Stimulated activated CD4-positive, alpha-beta T cell treated with anti-CD3 and anti-CD28 coated beads, Interleukin-1b, Interleukin-23, amount 100 ng/mL, for 24 hours (primary cell): ENCODE measurements around the gene SEMA3A.
"Not testable (repeated sequence)": the region's sequence is repeated elsewhere in the genome, so short reads cannot be mapped to it uniquely, and the experiment has no call there.

ENCODE experiments used
- DNase-seq, 4 experiments: peaks; one replicate each; pipeline ENCODE4 v3.0.0-alpha.2; 2020; ENCODE audit warnings: low read depth in 4 of 4, low spot score in 1 of 4

SEMA3A gene

GRCh38 chr7:84069999-84070500, 124.5 kb downstream of the SEMA3A start:
- DNase-seq = no peak

- DNase-seq = no peak
Observed at GRCh38 chr7:84069033-84069432, 125.6 kb downstream of the SEMA3A start.

- DNase-seq = not testable (repeated sequence)
Observed at GRCh38 chr7:84062489-84062901, 132.1 kb downstream of the SEMA3A start.

GRCh38 chr7:84060760-84061261, 133.8 kb downstream of the SEMA3A start:
- no peak for DNase-seq

GRCh38 chr7:84060000-84060399, 134.6 kb downstream of the SEMA3A start:
- DNase-seq = no peak

GRCh38 chr7:84058311-84059076, 136.1 kb downstream of the SEMA3A start:
- DNase-seq = no peak

- no peak for DNase-seq
Observed at GRCh38 chr7:84057576-84057975, 137.0 kb downstream of the SEMA3A start.

- DNase-seq = no peak
Observed at GRCh38 chr7:84055904-84056605, 138.5 kb downstream of the SEMA3A start.

- not testable (repeated sequence) for DNase-seq
Observed at GRCh38 chr7:84055199-84055598, 139.4 kb downstream of the SEMA3A start.

GRCh38 chr7:84049071-84049836, 145.3 kb downstream of the SEMA3A start:
- DNase-seq = no peak

GRCh38 chr7:84047085-84047484, 147.5 kb downstream of the SEMA3A start:
- no peak for DNase-seq

- no peak for DNase-seq
Observed at GRCh38 chr7:84044834-84045233, 149.8 kb downstream of the SEMA3A start.

- no peak for DNase-seq
Observed at GRCh38 chr7:84043661-84044191, 150.9 kb downstream of the SEMA3A start.

GRCh38 chr7:84042110-84042539, 152.5 kb downstream of the SEMA3A start:
- no peak for DNase-seq

GRCh38 chr7:84041649-84042048, 152.9 kb downstream of the SEMA3A start:
- DNase-seq = no peak

- DNase-seq = no peak
Observed at GRCh38 chr7:84040355-84040754, 154.2 kb downstream of the SEMA3A start.

GRCh38 chr7:84039432-84039831, 155.2 kb downstream of the SEMA3A start:
- no peak for DNase-seq

- no peak for DNase-seq
Observed at GRCh38 chr7:84027678-84028077, 166.9 kb downstream of the SEMA3A start.

- no peak for DNase-seq
Observed at GRCh38 chr7:84025332-84025927, 169.2 kb downstream of the SEMA3A start.

- no peak for DNase-seq
Observed at GRCh38 chr7:84022684-84023308, 171.8 kb downstream of the SEMA3A start.
